ENCODE measurements around the gene METTL24. TPM values are rescaled to one million over a fixed set of nuclear protein-coding genes. Genes with fewer than 3 reads are reported as not detected.

The METTL24 gene
- total RNA-seq, 1 experiment from 2014 or later: 0.61 TPM

DNA sequence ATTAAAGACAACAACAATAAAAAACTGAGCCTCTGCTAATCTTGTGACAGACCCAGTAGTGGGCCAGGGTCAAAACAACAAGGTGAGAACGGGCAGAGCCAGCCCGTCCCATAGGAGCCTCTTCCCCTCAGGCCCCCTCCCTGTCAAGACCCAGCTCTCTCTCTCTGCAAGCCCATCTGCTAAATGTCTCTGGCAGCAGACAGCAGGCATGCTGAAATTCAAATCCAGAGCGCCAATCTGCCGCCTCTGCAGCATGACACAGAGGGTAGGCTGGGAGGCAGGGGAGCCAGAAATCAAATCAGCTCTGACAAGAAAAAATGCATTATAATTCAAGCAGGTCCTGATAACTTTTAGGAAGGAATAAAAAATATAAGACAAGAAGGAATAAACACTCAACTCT is 26.3 kb downstream of the METTL24 start:
- Histone ChIP-seq H3T11ph (ENCODE audit: low read length) (no peak overlapping the region), H2AFZ (ENCODE audit: low read length) (no peak overlapping the region), H3K27ac (ENCODE audit: insufficient read length, low read depth, low read length) (no peak overlapping the region), H3K4me1 (ENCODE audit: insufficient read depth, low read length) (no peaks in the 10 kb centered on the region; the same call in 1 of the 2 replicates), H3K18ac (ENCODE audit: insufficient read length, low read depth, low read length) (no peak overlapping the region), H2BK5ac (ENCODE audit: insufficient read length, low read length) (no peak overlapping the region), H3K4ac (ENCODE audit: low read depth, low read length) (no peak overlapping the region), H4K20me1 (ENCODE audit: control insufficient read depth, insufficient read depth, insufficient read length) (no peaks in the 10 kb centered on the region), H4K91ac (ENCODE audit: insufficient read length, low read depth, low read length) (no peak overlapping the region), H3K14ac (ENCODE audit: insufficient read depth, low read length) (no peak overlapping the region), H3K79me2 (ENCODE audit: insufficient read depth, low read length) (no peaks in the 10 kb centered on the region), H2BK15ac (ENCODE audit: low read depth, low read length) (no peak overlapping the region), H3K23me2 (ENCODE audit: insufficient read length, low read depth, low read length, poor library complexity, severe bottlenecking) (peaks cover 3% of the 10 kb centered on the region), H2BK20ac (ENCODE audit: low read depth, low read length, poor library complexity, severe bottlenecking) (no peak overlapping the region), H3K56ac (ENCODE audit: insufficient read length, low read depth, low read length) (no peak overlapping the region), H4K5ac (ENCODE audit: insufficient read length, low read depth, low read length) (no peak overlapping the region), H2AK5ac (ENCODE audit: insufficient read length, low read length) (no peak overlapping the region), H3K9me3 (ENCODE audit: control insufficient read depth, low read depth, low read length) (no peaks in the 10 kb centered on the region), H3K79me1 (ENCODE audit: insufficient read depth, low read depth, low read length, poor library complexity, severe bottlenecking) (no peaks in the 10 kb centered on the region), H3K27me3 (ENCODE audit: insufficient read depth, low read length) (no peaks in the 10 kb centered on the region), H3K4me2 (ENCODE audit: insufficient read depth, insufficient read length, low read length) (no peak overlapping the region), H2BK120ac (ENCODE audit: low read depth, low read length, poor library complexity, severe bottlenecking) (no peak overlapping the region), H3K23ac (ENCODE audit: insufficient read length, low read depth, low read length) (no peak overlapping the region), H2BK12ac (ENCODE audit: insufficient read length, low read depth, low read length) (no peak overlapping the region), H3K9ac (ENCODE audit: extremely low read depth, insufficient read length, low read length) (no peak overlapping the region), H4K8ac (replicated peaks; ENCODE audit: insufficient read length, low read depth, low read length) (no peak overlapping the region)
- Mint-ChIP-seq H3K4me3 (no peak overlapping the region), H3K4me1 (peaks cover 25 to 35% of the 10 kb centered on the region in 2 experiments), H3K9me3 (no peaks in the 10 kb centered on the region), H3K36me3 (ENCODE audit: insufficient read depth in 1 of 3, low read depth in 3 of 3) (no peaks in the 10 kb centered on the region; a peak in 1 of 7 replicates), H3K27ac (peak overlapping the region in 1 of 3 experiments; percentile 65; a peak in 2 of 7 replicates), H3K27me3 (ENCODE audit: low read depth) (no peaks in the 10 kb centered on the region)
- no CpG with 5 or more reads among the region's 4 CpGs for WGBS (ENCODE audit: extremely low coverage, insufficient read length, low lambda C conversion rate)
- DNase-seq: peak; percentile 37
- no peak for TF ChIP-seq CTCF (conservative IDR thresholded peaks at IDR 0.05)

Measured in H9 (cell line).